HepG2 (cell line): ENCODE measurements around the gene ATP2B2. TPM values are rescaled to one million over a fixed set of nuclear protein-coding genes. Genes with fewer than 3 reads are reported as not detected.

Experiments used
- ATAC-seq: fragments of 200-7000 bp; cut with Tn5 transposase; 3 replicates; pipeline ENCODE4 v1.9.1; 2020; ENCODE audit warnings: mild to moderate bottlenecking, moderate library complexity
- Bru-seq: library from RNA; stranded (reverse); fragments of 400-500 nt; gene quantifications from one replicate; lab custom pipeline; 2021; lab: Mats Ljungman, UMichigan
- BruChase-seq, 2 experiments: library from RNA; stranded (reverse); fragments of 400-500 nt; gene quantifications; one replicate each; lab custom pipeline; 2021; lab: Mats Ljungman, UMichigan
- BruUV-seq: library from RNA; stranded (reverse); fragments of 400-500 nt; replicated peaks from 2 replicates; lab custom pipeline; 2021; lab: Mats Ljungman, UMichigan
- CTCF ChIA-PET: fragments of 300-600 bp; formaldehyde crosslinking; extraction: SDS; loops from one replicate; lab custom pipeline; 2021; ENCODE audit warnings: low total read pairs, inconsistent platforms, low intra/inter-chr PET ratio; lab: Yijun Ruan, JAX
- POLR2A ChIA-PET: fragments of 350-600 bp; sonication (Branson Sonifier 250); formaldehyde crosslinking; loops from one replicate; lab custom pipeline; 2020; ENCODE audit warnings: antibody characterized with exemption, inconsistent platforms; lab: Yijun Ruan, JAX
- DNase-seq: peaks from one replicate; pipeline ENCODE4 v3.0.0-alpha.2; 2015; ENCODE audit warnings: low spot score
- FAIRE-seq: peaks from 3 replicates; lab custom pipeline; 2011; peaks lifted over from hg19 to GRCh38; lab: Jason Lieb, UNC
- H2AFZ ChIP-seq: one replicate; pipeline ENCODE4 v1.6.1; 2011; ENCODE audit warnings: low read length, inconsistent platforms
- H3K27ac ChIP-seq: fragments of 300-600 bp; 3 replicates; pipeline ENCODE4 v1.8.0; 2011; ENCODE audit warnings: mixed run types, mild to moderate bottlenecking, mixed read lengths, low read length, inconsistent platforms; ENCODE audit not compliant: insufficient read depth; ENCODE audit errors: extremely low read length
- H3K27me3 ChIP-seq, 2 experiments: fragments of 200-600 bp in 1 of 2; 2 replicates in 1 of 2; 3 replicates in 1 of 2; pipeline versions ENCODE4 v1.6.0 to v1.8.0; 2011; ENCODE audit warnings: low read length in 2 of 2, mild to moderate bottlenecking in 2 of 2, moderate library complexity in 2 of 2, inconsistent platforms in 1 of 2; ENCODE audit not compliant: insufficient read depth in 2 of 2, control insufficient read depth in 1 of 2
- H3K36me3 ChIP-seq, 2 experiments: fragments of 200-600 bp in 1 of 2; replicated peaks in 1 of 2; 2 replicates in 1 of 2; 3 replicates in 1 of 2; pipeline versions ENCODE4 v1.5.1 to v1.8.0; 2011; ENCODE audit warnings: low read length in 2 of 2, inconsistent platforms in 1 of 2; ENCODE audit not compliant: insufficient read depth in 2 of 2, control insufficient read depth in 1 of 2
- H3K4me1 ChIP-seq: 2 replicates; pipeline ENCODE4 v1.5.1; 2012; ENCODE audit warnings: low read length, inconsistent platforms; ENCODE audit not compliant: insufficient read depth
- H3K4me2 ChIP-seq: 2 replicates; pipeline ENCODE4 v1.6.0; 2011; ENCODE audit warnings: low read depth, low read length, inconsistent platforms
- H3K4me3 ChIP-seq, 3 experiments: fragments of 200-600 bp in 1 of 3; sonication (generic), shearing (Covaris generic) in 1 of 3; replicated peaks in 1 of 3; 2 replicates each; pipeline ENCODE4 v1.5.1; 2011 to 2016; ENCODE audit warnings: low read length in 3 of 3, inconsistent platforms in 2 of 3, low read depth in 2 of 3, mild to moderate bottlenecking in 2 of 3, control low read depth in 1 of 3, mixed read lengths in 1 of 3; ENCODE audit not compliant: insufficient read depth in 1 of 3
- H3K79me2 ChIP-seq: one replicate; pipeline ENCODE4 v1.6.1; 2011; ENCODE audit warnings: low read length, inconsistent platforms; ENCODE audit not compliant: insufficient read depth
- H3K9ac ChIP-seq: 2 replicates; pipeline ENCODE4 v1.6.0; 2011; ENCODE audit warnings: mild to moderate bottlenecking, low read depth, low read length, inconsistent platforms; ENCODE audit not compliant: insufficient read depth
- H3K9me3 ChIP-seq: 2 replicates; pipeline ENCODE4 v1.5.1; 2012; ENCODE audit warnings: mild to moderate bottlenecking, low read length
- H4K20me1 ChIP-seq: 2 replicates; pipeline ENCODE4 v1.6.0; 2011; ENCODE audit warnings: inconsistent platforms, mild to moderate bottlenecking, low read length, moderate library complexity; ENCODE audit not compliant: insufficient read depth
- ARID4A ChIP-seq: sonication (generic); formaldehyde crosslinking; IDR thresholded peaks from 2 replicates; pipeline ENCODE4 v1.5.0; 2020; ENCODE audit warnings: mild to moderate bottlenecking, missing genetic modification reagents, borderline replicate concordance
- BORCS8-MEF2B ChIP-seq: sonication (generic); formaldehyde crosslinking; IDR thresholded peaks from 2 replicates; pipeline ENCODE4 v1.8.0; 2022; ENCODE audit warnings: mild to moderate bottlenecking, missing genetic modification reagents
- FOXC1 ChIP-seq: sonication (generic); formaldehyde crosslinking; IDR thresholded peaks from 2 replicates; pipeline ENCODE4 v1.8.0; 2022; ENCODE audit warnings: mild to moderate bottlenecking, missing genetic modification reagents, borderline replicate concordance
- FOXK1 ChIP-seq: sonication (generic); formaldehyde crosslinking; IDR thresholded peaks from 2 replicates; pipeline ENCODE4 v1.4.0; 2020; ENCODE audit warnings: low read depth, missing genetic modification reagents, borderline replicate concordance
- HNF4A ChIP-seq: sonication (generic); formaldehyde crosslinking; IDR thresholded peaks from 2 replicates; pipeline ENCODE4 v1.4.0; 2020; ENCODE audit warnings: missing genetic modification reagents
- KAT7 ChIP-seq: IDR thresholded peaks from 2 replicates; pipeline ENCODE4 v1.6.1; 2018; ENCODE audit warnings: borderline replicate concordance, missing compliant biosample characterization
- MBNL3 ChIP-seq: fragments of 250-450 bp; sonication (Bioruptor Pico); conservative IDR thresholded peaks from 2 replicates; pipeline ENCODE4 v1.8.0; 2022; ENCODE audit warnings: mild to moderate bottlenecking, inconsistent platforms
- SRSF1 ChIP-seq: fragments of 200-400 bp; formaldehyde crosslinking; optimal IDR thresholded peaks from 2 replicates; pipeline ENCODE3; 2017; ENCODE audit warnings: mild to moderate bottlenecking, low read depth, low read length, moderate library complexity
- ZBTB7B ChIP-seq: sonication (generic); formaldehyde crosslinking; IDR thresholded peaks from 2 replicates; pipeline ENCODE4 v1.4.0; 2020; ENCODE audit warnings: missing genetic modification reagents
- ZNF382 ChIP-seq: sonication (generic); formaldehyde crosslinking; IDR thresholded peaks from 2 replicates; pipeline ENCODE4 v1.5.0; 2020; ENCODE audit warnings: missing genetic modification reagents, mild to moderate bottlenecking, borderline replicate concordance
- ZNF598 ChIP-seq: sonication (generic); formaldehyde crosslinking; IDR thresholded peaks from 2 replicates; pipeline ENCODE4 v1.5.1; 2020; ENCODE audit warnings: mild to moderate bottlenecking, missing genetic modification reagents, borderline replicate concordance
- ZNF788 ChIP-seq: sonication (generic); formaldehyde crosslinking; IDR thresholded peaks from 2 replicates; pipeline ENCODE4 v1.5.0; 2020; ENCODE audit warnings: mild to moderate bottlenecking, missing genetic modification reagents, borderline replicate concordance
- WGBS: methylation state at CpG from one replicate; pipeline ENCODE4 v1.1.6; 2017; ENCODE audit warnings: low lambda C conversion rate; 5-methylcytosine and 5-hydroxymethylcytosine counted together
- in situ Hi-C: cut with HindIII; loops from 2 replicates; pipeline ENCODE4 v1.10.0; 2017; ENCODE audit warnings: low pct_unique_long_range_greater_than_20kb; ENCODE audit not compliant: extremely low pct_ligation_motif_present
- intact Hi-C: fragments of 100-400 bp; cut with micrococcal nuclease; formaldehyde crosslinking; loops from one replicate; pipeline ENCODE4 v1.10.0; 2022; ENCODE audit not compliant: unreplicated experiment
- long read RNA-seq, 2 experiments: library from RNA in 1 of 2; library from polyadenylated mRNA in 1 of 2; stranded (forward) in 1 of 2; unstranded in 1 of 2; transcript quantifications; one replicate each; pipeline ENCODE4 v2.0.0, GENCODE V29; 2019 to 2022
- polyA minus RNA-seq, 3 experiments: library from RNA; depleted of rRNA, polyadenylated mRNA; stranded (reverse); fragments of >200 nt; gene quantifications; 2 replicates each; pipeline ENCODE4 v1.2.3, GENCODE V29; 2011; ENCODE audit warnings: low replicate concordance in 1 of 3
- polyA plus RNA-seq, 8 experiments: library from polyadenylated mRNA; depleted of rRNA in 3 of 8; stranded (reverse) in 7 of 8; unstranded in 1 of 8; fragments of >200 nt; fragmentation: Illumina TruSeq in 4 of 8; extraction: Trizol in 4 of 8; gene quantifications; 2 replicates each; pipeline versions ENCODE4 v1.2.1 to v1.2.3, GENCODE V29; 2011 to 2016; ENCODE audit warnings: low read depth in 4 of 8, missing spikeins in 1 of 8, mixed read lengths in 1 of 8; ENCODE audit not compliant: insufficient read depth in 1 of 8
- total RNA-seq, 5 experiments: library from RNA; depleted of rRNA; stranded (reverse); fragments of >200 nt; fragmentation: Illumina TruSeq; extraction: Trizol; gene quantifications; 2 replicates each; pipeline ENCODE4 v1.2.3, GENCODE V29; 2016; ENCODE audit warnings: low read depth in 1 of 5

ATP2B2 gene
- 1.1 and 1.5 TPM in 2 replicates for total RNA-seq (2016; rRNA removed; fragmentation: Illumina TruSeq; extraction: Trizol)
- total RNA-seq (2016; cell fraction: cytosol; rRNA removed; fragmentation: Illumina TruSeq; extraction: Trizol; ENCODE audit: low read depth), result 0.30 and 0.35 TPM in 2 replicates
- total RNA-seq (2016; cell fraction: insoluble cytoplasmic fraction; rRNA removed; fragmentation: Illumina TruSeq; extraction: Trizol), result 0.62 and 1.7 TPM in 2 replicates
- 1.3 and 1.6 TPM in 2 replicates for total RNA-seq (2016; cell fraction: membrane; rRNA removed; fragmentation: Illumina TruSeq; extraction: Trizol)
- 2.9 and 3.0 TPM in 2 replicates for total RNA-seq (2016; cell fraction: nucleus; rRNA removed; fragmentation: Illumina TruSeq; extraction: Trizol)
- 2.3 and 4.0 TPM in 2 replicates for polyA plus RNA-seq (2011; rRNA removed)
- polyA plus RNA-seq (2011; cell fraction: cytosol; rRNA removed), result 1.5 and 2.5 TPM in 2 replicates
- polyA plus RNA-seq (2011; cell fraction: nucleus; rRNA removed), result 8.9 and 11.7 TPM in 2 replicates
- polyA plus RNA-seq (2012), result 5.0 and 8.8 TPM in 2 replicates
- polyA plus RNA-seq (2016; cell fraction: cytosol; fragmentation: Illumina TruSeq; extraction: Trizol; ENCODE audit: low read depth), result 0.29 and 0.54 TPM in 2 replicates
- polyA plus RNA-seq (2016; cell fraction: insoluble cytoplasmic fraction; fragmentation: Illumina TruSeq; extraction: Trizol; ENCODE audit: low read depth), result 0.86 and 1.1 TPM in 2 replicates
- 0.66 and 0.84 TPM in 2 replicates for polyA plus RNA-seq (2016; cell fraction: membrane; fragmentation: Illumina TruSeq; extraction: Trizol; ENCODE audit: low read depth)
- polyA plus RNA-seq (2016; cell fraction: nucleus; fragmentation: Illumina TruSeq; extraction: Trizol; ENCODE audit: insufficient read depth, low read depth), result 2.6 and 4.2 TPM in 2 replicates
- 5.2 TPM in 1 of 2 replicates, not detected in the other for polyA minus RNA-seq (2011; rRNA and poly(A)+ RNA removed; ENCODE audit: low replicate concordance)
- polyA minus RNA-seq (2011; cell fraction: cytosol; rRNA and poly(A)+ RNA removed), result 1.8 and 4.1 TPM in 2 replicates
- 9.0 and 11.7 TPM in 2 replicates for polyA minus RNA-seq (2011; cell fraction: nucleus; rRNA and poly(A)+ RNA removed)
- Bru-seq, nascent RNA, result percentile 15 among the genes with signal in this experiment
- BruChase-seq, experiment 1, labeled RNA remaining after a 6-hour chase, result percentile 11 among the genes with signal in this experiment
- BruChase-seq, experiment 2, labeled RNA remaining after a 2-hour chase, result percentile 13 among the genes with signal in this experiment
- long read RNA-seq, experiment 1, partial matches to known transcripts, result 0 of 2 reads
- long read RNA-seq, experiment 1, other reads (novel, unspliced or antisense), result 2 of 2 reads
- long read RNA-seq, experiment 2, partial matches to known transcripts, result 0 of 3 reads
- long read RNA-seq, experiment 2, other reads (novel, unspliced or antisense), result 3 of 3 reads

GRCh38 chr3:10505050-10505790, at the start of gene ATP2B2:
Gene ATP2B2 (minus strand): TSS chr3:10505586. CDS start chr3:10449543, 56,043 bp downstream.
- peak; percentile 5; the same call in 1 of the 3 replicates for ATAC-seq
- CTCF ChIA-PET, result no interaction called here
- TF ChIP-seq FOXK1 (peak; percentile 26; the same call in 1 of the 2 replicates), HNF4A (CRISPR knock-in tag) (0 out of 2 replicates have a peak, but pooled peaks have one; percentile 19), ZNF788 (CRISPR knock-in tag) (peak; percentile 39; the same call in 1 of the 2 replicates), SRSF1 (no peak), ZNF382 (CRISPR knock-in tag) (no peak), ARID4A (CRISPR knock-in tag) (0 out of 2 replicates have a peak, but pooled peaks have one; percentile 4), ZBTB7B (CRISPR knock-in tag) (0 out of 2 replicates have a peak, but pooled peaks have one; percentile 65), KAT7 (CRISPR knock-in tag) (0 out of 2 replicates have a peak, but pooled peaks have one; percentile 24), ZNF598 (CRISPR knock-in tag) (0 out of 2 replicates have a peak, but pooled peaks have one; percentile 5), BORCS8-MEF2B (CRISPR knock-in tag) (peak; percentile 68; the same call in 1 of the 2 replicates), FOXC1 (CRISPR knock-in tag) (0 out of 2 replicates have a peak, but pooled peaks have one; percentile 65), MBNL3 (no peak)

More at GRCh38 chr3:10505050-10505790, at the start of gene ATP2B2:
- no TSS peak for BruUV-seq
- POLR2A ChIA-PET, result interaction anchor here (0.6 to 1.2 kb wide), 3 partner anchors 9 to 15 kb away, joined by 3 to 7 read pairs (median 3); no protein-coding TSS in a partner anchor
- H4K20me1 ChIP-seq, result no peaks in the 10 kb centered on the region
- H3K4me1 ChIP-seq, result peaks cover 95% of the 10 kb centered on the region
- intact Hi-C loops, result no loop called here
- H3K79me2 ChIP-seq, result no peaks in the 10 kb centered on the region
- in situ Hi-C loops, result no loop called here
- H2AFZ ChIP-seq, result no peak within 1 kb of the TSS
- peak within 1 kb of the TSS; percentile 77 for H3K4me2 ChIP-seq
- peak within 1 kb of the TSS; percentile 49 for H3K27ac ChIP-seq
- peaks cover 0 to 23% of the 10 kb centered on the region in 2 experiments; a peak in 2 of 5 replicates for H3K27me3 ChIP-seq
- peak within 1 kb of the TSS; percentile 57 for H3K9ac ChIP-seq
- DNase-seq (no peak), FAIRE-seq (no peak)
- peak within 1 kb of the TSS; percentile 43 to 78 (median 62) for H3K4me3 ChIP-seq
- no peaks in the 10 kb centered on the region for H3K36me3 ChIP-seq
- 2% methylated on average over 27 of the region's 42 CpGs for WGBS
- H3K9me3 ChIP-seq, result no peaks in the 10 kb centered on the region
